Measurements from ENCODE around the gene PADI6. TPM values are rescaled to one million over a fixed set of nuclear protein-coding genes. Genes with fewer than 3 reads are reported as not detected.

The PADI6 gene
- total and polyA plus RNA-seq, 2 of the 8 experiments (the other 6 are each of a cell fraction or from before 2014, with no cell fraction given), result not detected

- Histone ChIP-seq H3K4me2 (ENCODE audit: insufficient read depth in 1 of 2, low read depth in 2 of 2, low read length in 2 of 2) (no peak overlapping the region), H4K5ac (ENCODE audit: insufficient read length, low read depth, low read length) (no peak overlapping the region), H3K14ac (ENCODE audit: insufficient read length) (no peak overlapping the region), H3K79me2 (ENCODE audit: control insufficient read depth in 1 of 2, insufficient read depth in 2 of 2, low read length in 2 of 2) (no peaks in the 10 kb centered on the region), H2BK20ac (ENCODE audit: low read length) (no peak overlapping the region), H2AFZ (ENCODE audit: low read length) (no peak overlapping the region), H2BK12ac (ENCODE audit: low read depth, low read length) (no peak overlapping the region), H3K36me3 (ENCODE audit: control insufficient read depth in 2 of 4, insufficient read depth in 4 of 4, low read length in 3 of 4) (no peaks in the 10 kb centered on the region), H3K27ac (ENCODE audit: low read depth, low read length) (no peak overlapping the region), H3K23ac (ENCODE audit: insufficient read length) (no peak overlapping the region), H3K4ac (replicated peaks; ENCODE audit: insufficient read length, low read depth, low read length) (no peak overlapping the region), H3K56ac (replicated peaks; ENCODE audit: insufficient read length, low read depth, low read length) (no peak overlapping the region), H4K8ac (ENCODE audit: extremely low read depth, insufficient read depth, low read length) (no peak overlapping the region), H3K4me1 (replicated peaks in 1 of 4; ENCODE audit: control insufficient read depth in 3 of 4, insufficient read depth in 4 of 4, low read length in 3 of 4) (no peaks in the 10 kb centered on the region), H3K27me3 (replicated peaks in 1 of 4; ENCODE audit: control insufficient read depth in 3 of 4, extremely low read depth in 1 of 4, insufficient read depth in 3 of 4, low read length in 3 of 4) (peaks cover 0 to 3% (median 0%) of the 10 kb centered on the region in 4 experiments; a peak in 4 of 7 replicates), H3K79me1 (ENCODE audit: low read depth, low read length) (no peaks in the 10 kb centered on the region), H2AK5ac (ENCODE audit: low read depth, low read length) (no peak overlapping the region), H3K18ac (ENCODE audit: extremely low read depth, low read length) (no peak overlapping the region), H4K91ac (replicated peaks; ENCODE audit: insufficient read length, low read length) (no peak overlapping the region), H3K4me3 (ENCODE audit: extremely low read depth in 1 of 4, insufficient read depth in 2 of 4, low read depth in 3 of 4, low read length in 4 of 4) (no peak overlapping the region), H3K9me3 (ENCODE audit: insufficient read depth in 2 of 2, low read depth in 1 of 2, low read length in 1 of 2) (no peaks in the 10 kb centered on the region), H3K23me2 (ENCODE audit: low read depth, low read length) (peaks cover 3% of the 10 kb centered on the region; the same call in 1 of the 2 replicates), H2BK120ac (replicated peaks; ENCODE audit: low read depth, low read length) (no peak overlapping the region), H2BK5ac (ENCODE audit: low read depth, low read length) (no peak overlapping the region), H3K9ac (replicated peaks in 1 of 4; ENCODE audit: extremely low read depth in 1 of 4, low read depth in 3 of 4, low read length in 3 of 4) (no peak overlapping the region), H4K20me1 (replicated peaks in 1 of 2; ENCODE audit: control insufficient read depth in 1 of 2, insufficient read depth in 2 of 2, low read length in 2 of 2) (no peaks in the 10 kb centered on the region), H2BK15ac (ENCODE audit: low read length) (no peak overlapping the region)
- CTCF ChIA-PET (ENCODE audit: partially characterized antibody), result interaction anchor here (0.5 to 3.3 kb wide), 9 partner anchors 10 to 273 kb away, joined by 3 to 12 read pairs (median 4); no protein-coding TSS in a partner anchor
- 93% methylated on average over 8 of the region's 8 CpGs; no CpG with 5 or more reads in 1 of the 2 experiments for WGBS, 2 experiments (ENCODE audit: extremely low coverage in 1 of 2, insufficient coverage in 1 of 2, insufficient read length in 1 of 2, insufficient replicate concordance in 2 of 2, low coverage in 1 of 2, low lambda C conversion rate in 2 of 2, missing lambda C conversion rate in 1 of 2)
- DNase-seq (ENCODE audit: low read depth in 1 of 2, low spot score in 2 of 2) (no peak), FAIRE-seq (no peak)
- POLR2A ChIA-PET (ENCODE audit: partially characterized antibody), result interaction anchor here (0.7 kb wide), 1 partner anchor 42 kb away, joined by 4 read pairs; no protein-coding TSS in a partner anchor
- no peak for TF ChIP-seq TCF12 (IDR thresholded peaks at IDR 0.05; ENCODE audit: low read depth, low read length)
- TF ChIP-seq CHD1 (IDR thresholded peaks at IDR 0.05; ENCODE audit: low read depth, low read length), result no peak
- TF ChIP-seq SP2 (IDR thresholded peaks at IDR 0.05; ENCODE audit: low read length), result no peak
- no peak for TF ChIP-seq SP4 (IDR thresholded peaks at IDR 0.05; ENCODE audit: low read length)
- TF ChIP-seq E2F6 (IDR thresholded peaks at IDR 0.05), result no peak
- no peak for TF ChIP-seq KDM5A (IDR thresholded peaks at IDR 0.05; ENCODE audit: low read length)
- no peak for TF ChIP-seq ATF2 (IDR thresholded peaks at IDR 0.05; ENCODE audit: low read length)
- no peak for TF ChIP-seq FOSL1 (IDR thresholded peaks at IDR 0.05; ENCODE audit: insufficient read depth, low read depth, low read length)
- no peak for TF ChIP-seq NANOG (IDR thresholded peaks at IDR 0.05; ENCODE audit: insufficient read depth, low read depth, low read length, poor library complexity, severe bottlenecking)
Observed at GRCh38 chr1:17333081-17333480, 38.9 kb upstream of the PADI6 start.
